IMR-90 (cell line): Measurements from ENCODE around the gene HOXA13. TPM values are rescaled to one million over a fixed set of nuclear protein-coding genes. Genes with fewer than 3 reads are reported as not detected.

Source experiments
- ATAC-seq: fragments of 200-7000 bp; cut with Tn5 transposase; 2 replicates; pipeline ENCODE4 v1.9.1; 2020; ENCODE audit warnings: low read depth, mild to moderate bottlenecking, moderate library complexity
- BruUV-seq: library from RNA; stranded (reverse); fragments of 400-500 nt; replicated peaks from 2 replicates; lab custom pipeline; 2021; lab: Mats Ljungman, UMichigan
- CTCF ChIA-PET: fragments of 300-600 bp; formaldehyde crosslinking; extraction: SDS; loops from one replicate; lab custom pipeline; 2021; ENCODE audit warnings: antibody characterized with exemption; lab: Yijun Ruan, JAX
- POLR2A ChIA-PET: fragments of 300-600 bp; sonication (Branson Sonifier 250); formaldehyde crosslinking; loops from one replicate; lab custom pipeline; 2022; ENCODE audit warnings: antibody characterized with exemption; ENCODE audit not compliant: unreplicated experiment; lab: Charles Lee
- DNase-seq: peaks from one replicate; pipeline ENCODE4 v3.0.0; 2013
- H2AFZ ChIP-seq: replicated peaks from 2 replicates; pipeline ENCODE3; 2013; ENCODE audit warnings: low read length, mild to moderate bottlenecking; ENCODE audit not compliant: poor library complexity
- H2AK5ac ChIP-seq: 2 replicates; pipeline ENCODE4 v1.6.1; 2013; ENCODE audit warnings: low read depth, low read length, inconsistent platforms
- H2AK9ac ChIP-seq: replicated peaks from 2 replicates; pipeline ENCODE3; 2013; ENCODE audit warnings: mild to moderate bottlenecking, low read depth, low read length, moderate library complexity; ENCODE audit not compliant: poor library complexity
- H2BK120ac ChIP-seq: 2 replicates; pipeline ENCODE4 v1.6.1; 2013; ENCODE audit warnings: low read depth, low read length, inconsistent platforms
- H2BK15ac ChIP-seq: 3 replicates; pipeline ENCODE4 v1.6.1; 2013; ENCODE audit warnings: low read depth, low read length, inconsistent platforms
- H2BK20ac ChIP-seq: 2 replicates; pipeline ENCODE4 v1.6.1; 2013; ENCODE audit warnings: low read depth, mild to moderate bottlenecking, inconsistent platforms, low read length, moderate library complexity
- H2BK5ac ChIP-seq: 2 replicates; pipeline ENCODE4 v1.6.1; 2013; ENCODE audit warnings: mild to moderate bottlenecking, low read depth, low read length, inconsistent platforms; ENCODE audit not compliant: poor library complexity, severe bottlenecking
- H3K14ac ChIP-seq: replicated peaks from 2 replicates; pipeline ENCODE4 v1.6.1; 2013; ENCODE audit warnings: low read depth, low read length, inconsistent platforms
- H3K18ac ChIP-seq: 2 replicates; pipeline ENCODE4 v1.6.1; 2013; ENCODE audit warnings: low read depth, low read length, control low read depth
- H3K23ac ChIP-seq: 2 replicates; pipeline ENCODE4 v1.6.1; 2013; ENCODE audit warnings: low read depth, low read length, inconsistent platforms
- H3K27ac ChIP-seq: 2 replicates; pipeline ENCODE4 v1.5.1; 2013; ENCODE audit warnings: mild to moderate bottlenecking, control low read depth, low read length; ENCODE audit not compliant: insufficient read depth
- H3K27me3 ChIP-seq: 2 replicates; pipeline ENCODE4 v1.6.1; 2013; ENCODE audit warnings: low read length; ENCODE audit not compliant: control insufficient read depth, insufficient read depth
- H3K36me3 ChIP-seq: 2 replicates; pipeline ENCODE4 v1.6.1; 2013; ENCODE audit warnings: low read length, mixed read lengths; ENCODE audit not compliant: control insufficient read depth, insufficient read depth
- H3K4ac ChIP-seq: 2 replicates; pipeline ENCODE4 v1.6.1; 2013; ENCODE audit warnings: low read depth, low read length, inconsistent platforms
- H3K4me1 ChIP-seq: 2 replicates; pipeline ENCODE4 v1.6.1; 2013; ENCODE audit warnings: low read length, mixed read lengths; ENCODE audit not compliant: control insufficient read depth, insufficient read depth
- H3K4me2 ChIP-seq: 2 replicates; pipeline ENCODE4 v1.6.1; 2013; ENCODE audit warnings: low read depth, mild to moderate bottlenecking, control low read depth, low read length, moderate library complexity
- H3K4me3 ChIP-seq: 2 replicates; pipeline ENCODE4 v1.5.1; 2013; ENCODE audit warnings: low read depth, mild to moderate bottlenecking, control low read depth, low read length, moderate library complexity; ENCODE audit not compliant: insufficient read depth
- H3K56ac ChIP-seq: 2 replicates; pipeline ENCODE4 v1.6.1; 2013; ENCODE audit warnings: low read length, inconsistent platforms; ENCODE audit not compliant: insufficient read depth; ENCODE audit errors: extremely low read depth
- H3K79me1 ChIP-seq, 2 experiments: 2 replicates each; pipeline ENCODE4 v1.6.1; 2013; ENCODE audit warnings: low read length in 2 of 2, inconsistent platforms in 1 of 2, low read depth in 1 of 2
- H3K9ac ChIP-seq: 2 replicates; pipeline ENCODE4 v1.6.1; 2013; ENCODE audit warnings: low read depth, low read length, control low read depth
- H3K9me1 ChIP-seq: 2 replicates; pipeline ENCODE4 v1.6.1; 2013; ENCODE audit warnings: low read length, inconsistent platforms; ENCODE audit not compliant: insufficient read depth
- H3K9me3 ChIP-seq: 2 replicates; pipeline ENCODE4 v1.6.1; 2013; ENCODE audit warnings: low read length; ENCODE audit not compliant: control insufficient read depth, insufficient read depth
- H4K20me1 ChIP-seq: 2 replicates; pipeline ENCODE4 v1.6.1; 2013; ENCODE audit warnings: low read length, inconsistent platforms; ENCODE audit not compliant: insufficient read depth
- H4K5ac ChIP-seq: 2 replicates; pipeline ENCODE4 v1.6.1; 2013; ENCODE audit warnings: mild to moderate bottlenecking, low read depth, low read length, control low read depth
- H4K8ac ChIP-seq, 2 experiments: 2 replicates each; pipeline ENCODE4 v1.6.1; 2013; ENCODE audit warnings: low read depth in 2 of 2, low read length in 2 of 2, control low read depth in 1 of 2, inconsistent platforms in 1 of 2
- H4K91ac ChIP-seq: 2 replicates; pipeline ENCODE4 v1.6.1; 2013; ENCODE audit warnings: low read depth, low read length, inconsistent platforms; ENCODE audit not compliant: insufficient read depth
- RAD21 ChIP-seq: IDR thresholded peaks from 2 replicates; pipeline ENCODE4 v1.6.1; 2012; ENCODE audit warnings: low read length, improper control_type of control experiment
- WGBS, 2 experiments: methylation state at CpG; one replicate each; pipeline versions ENCODE4 v1.1.5 to v1.1.7; 2013; ENCODE audit warnings: missing lambda C conversion rate in 2 of 2; ENCODE audit not compliant: insufficient read length in 1 of 2; ENCODE audit errors: extremely low coverage in 2 of 2; 5-methylcytosine and 5-hydroxymethylcytosine counted together
- dilution Hi-C: fragments of 300-500 bp; cut with HindIII; formaldehyde crosslinking; loops from one replicate; pipeline ENCODE4 v1.14.3; 2018; ENCODE audit warnings: low sequenced_read_pairs; ENCODE audit not compliant: unreplicated experiment
- in situ Hi-C: fragments of 300-500 bp; cut with MboI; formaldehyde crosslinking; loops from 3 replicates; pipeline ENCODE4 v1.14.3; 2019; ENCODE audit warnings: low sequenced_read_pairs, inconsistent platforms, mixed read lengths
- intact Hi-C: fragments of 100-400 bp; cut with micrococcal nuclease; formaldehyde crosslinking; loops from 2 replicates; pipeline ENCODE4 v1.10.0; 2022
- polyA plus RNA-seq, 3 experiments: library from polyadenylated mRNA; depleted of rRNA; stranded (reverse); fragments of >200 nt; gene quantifications; 2 replicates each; pipeline ENCODE4 v1.2.3, GENCODE V29; 2012; ENCODE audit warnings: low replicate concordance in 1 of 3
- total RNA-seq: library from RNA; depleted of rRNA; stranded (reverse); fragments of >200 nt; gene quantifications from 2 replicates; pipeline ENCODE4 v1.2.3, GENCODE V29; 2012
- TF ChIP-seq, protein P1 (sequence below): fragments of 150-350 bp; IDR thresholded peaks from 2 replicates; pipeline ENCODE4 v1.6.1; 2016; ENCODE audit warnings: low read depth, mild to moderate bottlenecking, low read length, moderate library complexity, borderline replicate concordance

HOXA13 gene
- total and polyA plus RNA-seq, 2 of the 4 experiments (the other 2 are of a cell fraction) = not detected

DNA sequence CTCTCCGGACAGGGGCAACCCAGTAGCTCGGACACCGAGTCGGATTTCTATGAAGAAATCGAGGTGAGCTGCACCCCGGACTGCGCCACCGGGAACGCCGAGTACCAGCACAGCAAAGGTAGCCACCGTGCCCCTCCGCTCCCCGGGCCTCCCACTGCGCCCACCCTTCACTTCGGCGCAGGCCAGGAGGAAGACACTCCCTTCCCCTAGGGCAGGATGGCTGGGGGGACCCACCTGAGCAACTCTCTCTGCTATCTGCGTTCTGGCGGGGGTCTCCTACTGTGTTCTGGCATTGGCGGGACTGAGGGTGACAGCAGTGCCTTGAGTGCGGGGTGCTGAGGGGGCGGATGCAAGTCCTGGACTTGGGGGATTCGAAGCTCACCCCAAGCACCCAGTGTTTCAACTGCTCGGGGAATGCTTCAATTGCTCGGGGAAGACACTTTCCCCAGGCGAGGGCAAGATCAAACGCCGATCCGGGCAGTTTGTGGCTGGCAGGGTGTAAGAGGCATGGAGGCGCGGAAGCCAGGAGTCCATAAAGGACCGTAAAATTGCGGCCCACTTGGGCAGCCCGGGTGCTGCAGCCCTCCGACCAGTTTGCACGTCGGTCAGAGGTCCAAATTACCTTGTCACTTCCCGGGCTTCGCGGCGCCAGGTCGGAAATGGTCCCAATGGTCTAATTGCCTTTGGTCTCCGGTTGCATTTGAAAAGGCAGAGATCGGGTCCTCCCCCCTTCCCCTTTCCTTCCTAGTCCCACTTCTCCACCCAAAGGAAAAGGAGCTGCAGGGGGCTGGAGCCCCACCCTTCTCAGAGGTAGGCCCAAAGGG lies 43.7 kb upstream of the HOXA13 start (continued):
- TF ChIP-seq, protein P1, sequence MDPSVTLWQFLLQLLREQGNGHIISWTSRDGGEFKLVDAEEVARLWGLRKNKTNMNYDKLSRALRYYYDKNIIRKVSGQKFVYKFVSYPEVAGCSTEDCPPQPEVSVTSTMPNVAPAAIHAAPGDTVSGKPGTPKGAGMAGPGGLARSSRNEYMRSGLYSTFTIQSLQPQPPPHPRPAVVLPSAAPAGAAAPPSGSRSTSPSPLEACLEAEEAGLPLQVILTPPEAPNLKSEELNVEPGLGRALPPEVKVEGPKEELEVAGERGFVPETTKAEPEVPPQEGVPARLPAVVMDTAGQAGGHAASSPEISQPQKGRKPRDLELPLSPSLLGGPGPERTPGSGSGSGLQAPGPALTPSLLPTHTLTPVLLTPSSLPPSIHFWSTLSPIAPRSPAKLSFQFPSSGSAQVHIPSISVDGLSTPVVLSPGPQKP = no peak

DNA sequence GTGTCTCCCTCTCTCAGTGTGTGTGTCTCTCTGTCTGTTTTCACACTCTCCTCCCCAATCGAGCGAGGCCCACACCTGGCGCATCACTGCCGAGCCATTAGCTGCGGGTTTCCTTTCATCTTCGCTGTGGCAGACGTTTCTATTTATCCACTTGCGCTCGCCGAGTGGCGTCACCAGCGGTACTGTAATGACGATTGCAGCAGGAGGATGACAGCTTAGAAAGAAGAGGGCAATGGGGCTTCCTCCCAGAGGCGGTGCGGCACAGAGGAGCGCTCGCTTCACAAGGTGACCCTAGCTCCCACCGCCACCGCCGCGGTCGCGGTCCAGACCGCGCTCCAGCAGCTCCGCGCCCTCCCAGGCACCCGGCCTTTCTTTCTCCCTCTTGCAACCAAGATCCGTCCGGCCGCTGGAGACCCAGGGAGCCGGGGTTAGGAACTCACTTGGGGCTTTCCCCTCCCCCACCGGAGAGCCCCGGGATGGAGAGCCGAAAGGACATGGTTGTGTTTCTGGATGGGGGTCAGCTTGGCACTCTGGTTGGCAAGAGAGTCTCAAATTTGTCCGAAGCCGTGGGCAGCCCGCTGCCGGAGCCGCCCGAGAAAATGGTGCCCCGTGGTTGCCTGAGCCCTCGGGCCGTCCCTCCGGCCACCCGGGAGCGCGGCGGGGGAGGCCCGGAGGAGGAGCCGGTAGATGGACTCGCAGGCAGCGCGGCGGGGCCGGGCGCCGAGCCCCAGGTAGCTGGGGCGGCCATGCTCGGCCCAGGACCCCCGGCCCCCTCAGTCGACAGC lies 42.9 kb upstream of the HOXA13 start, which contains the start of gene EVX1:
EVX1 (plus strand) TSS at position 248 of the 785 bp plus-strand sequence; CDS start at position 477, 229 bp downstream.
- intact Hi-C loops = no loop called here

More for the DNA sequence above, 42.9 kb upstream of the HOXA13 start, which contains the start of gene EVX1:
- Histone ChIP-seq H2BK120ac (no peak within 1 kb of the TSS), H3K27ac (no peak within 1 kb of the TSS), H3K9me1 (no peaks in the 10 kb centered on the region), H4K8ac (no peak within 1 kb of the TSS), H3K14ac (no peak within 1 kb of the TSS), H3K18ac (no peak within 1 kb of the TSS), H2BK5ac (no peak within 1 kb of the TSS), H4K5ac (no peak within 1 kb of the TSS), H3K9ac (no peak within 1 kb of the TSS), H3K4me1 (no peaks in the 10 kb centered on the region; the same call in 1 of the 2 replicates), H3K79me1 (no peaks in the 10 kb centered on the region), H3K27me3 (peaks cover 100% of the 10 kb centered on the region), H2BK20ac (no peak within 1 kb of the TSS), H4K91ac (no peak within 1 kb of the TSS), H2AK5ac (no peak within 1 kb of the TSS), H4K20me1 (no peaks in the 10 kb centered on the region), H3K9me3 (peaks cover 24% of the 10 kb centered on the region; the same call in 1 of the 2 replicates), H2BK15ac (no peak within 1 kb of the TSS), H3K4ac (no peak within 1 kb of the TSS), H3K4me2 (peak within 1 kb of the TSS; percentile 53; the same call in 1 of the 2 replicates), H3K36me3 (no peaks in the 10 kb centered on the region), H3K23ac (no peak within 1 kb of the TSS), H2AFZ (peak within 1 kb of the TSS; percentile 82), H3K4me3 (no peak within 1 kb of the TSS), H3K56ac (no peak within 1 kb of the TSS), H2AK9ac (no peak within 1 kb of the TSS)
- WGBS, 2 experiments = 5% methylated on average over 13 of the region's 62 CpGs; no CpG with 5 or more reads in 1 of the 2 experiments
- POLR2A ChIA-PET = no interaction called here
- no peak for TF ChIP-seq RAD21
- dilution Hi-C loops = no loop called here
- no TSS peak for BruUV-seq
- CTCF ChIA-PET = interaction anchor here (0.5 kb wide), 1 partner anchor 74 kb away, joined by 4 read pairs; no protein-coding TSS in a partner anchor
- peak; percentile 8 for DNase-seq
- in situ Hi-C loops = no loop called here
- no peak for ATAC-seq
